Sigmoid colon (tissue), 7 donors: ENCODE measurements around the gene DAO. TPM values are rescaled to one million over a fixed set of nuclear protein-coding genes. Genes with fewer than 3 reads are reported as not detected.

ENCODE experiments used
- DNase-seq: peaks from one replicate; pipeline ENCODE4 v3.0.0-alpha.2; 2019
- H3K27ac ChIP-seq, 4 donors: fragments of 200-600 bp; sonication (generic); one replicate each; pipeline ENCODE4 v1.5.1; 2016 to 2019; ENCODE audit warnings: mild to moderate bottlenecking in 1 of 4
- H3K27me3 ChIP-seq, 3 donors: fragments of 200-600 bp; sonication (generic); one replicate each; pipeline ENCODE4 v1.5.1; 2019; ENCODE audit warnings: mild to moderate bottlenecking in 1 of 3
- H3K36me3 ChIP-seq, 4 donors: fragments of 200-600 bp; sonication (generic); one replicate each; pipeline ENCODE4 v1.5.1; 2016 to 2019
- H3K4me1 ChIP-seq, 4 donors: fragments of 200-600 bp; sonication (generic); one replicate each; pipeline ENCODE4 v1.5.1; 2017 to 2019
- H3K4me3 ChIP-seq, 4 donors: fragments of 200-600 bp; sonication (generic); one replicate each; pipeline ENCODE4 v1.5.1; 2017 to 2019; ENCODE audit warnings: mild to moderate bottlenecking in 2 of 4, moderate library complexity in 1 of 4
- H3K9me3 ChIP-seq, 4 donors: fragments of 200-600 bp in 3 of 4; sonication (generic) in 3 of 4; one replicate each; pipeline versions ENCODE4 v1.5.1 to v1.6.1; 2013 to 2019
- EP300 ChIP-seq, 4 donors: sonication (generic); formaldehyde crosslinking; IDR thresholded peaks; one replicate each; pipeline ENCODE4 v1.6.1; 2017; ENCODE audit warnings: antibody characterized with exemption in 4 of 4
- POLR2A ChIP-seq, 2 donors: fragments of 450-650 bp; IDR thresholded peaks; one replicate each; pipeline ENCODE4 v1.6.1; 2016; ENCODE audit warnings: antibody characterized with exemption in 2 of 2, mild to moderate bottlenecking in 2 of 2, moderate library complexity in 2 of 2
- POLR2AphosphoS5 ChIP-seq, 4 donors: sonication (generic); formaldehyde crosslinking; IDR thresholded peaks; one replicate each; pipeline ENCODE4 v1.6.1; 2017; ENCODE audit warnings: antibody characterized with exemption in 4 of 4
- WGBS, 2 donors: extraction: QIAGEN DNeasy Blood & Tissue Kit; methylation state at CpG; one replicate each; pipeline ENCODE4 v1.1.7; 2013; 5-methylcytosine and 5-hydroxymethylcytosine counted together
- intact Hi-C: fragments of 100-400 bp; cut with DNase I; formaldehyde crosslinking; loops from one replicate; pipeline ENCODE4 v1.15.1; 2023
- polyA plus RNA-seq, 3 donors: library from polyadenylated mRNA; stranded (reverse); fragments of 200-250 nt; gene quantifications; one replicate each; pipeline ENCODE4 v1.2.3, GENCODE V29; 2013
- total RNA-seq, 4 donors: library from RNA; depleted of rRNA; stranded (reverse); fragments of >200 nt; gene quantifications; one replicate each; pipeline ENCODE4 v1.1.0, GENCODE V29; 2016
- TF ChIP-seq, protein P1 (sequence below), 4 experiments: fragments of 450-650 bp in 3 of 4; fragments of 200-600 bp in 1 of 4; IDR thresholded peaks; one replicate each; pipeline ENCODE4 v1.5.1; 2016 to 2019; ENCODE audit warnings: antibody characterized with exemption in 4 of 4, mild to moderate bottlenecking in 3 of 4, moderate library complexity in 2 of 4
- donor health status: healthy with polysubstance abuse.
- donor health status: Bipolar disorder and iron deficiency.
- donor health status: healthy.

Gene DAO
- total and polyA plus RNA-seq, 7 donors: 1.0 to 9.0 (median 4.2) TPM; not detected in 4

GRCh38 chr12:108930756-108931155 lies 50.9 kb downstream of the DAO start:
- Histone ChIP-seq H3K9me3 (no peaks in the 10 kb centered on the region), H3K4me3 (no peak overlapping the region), H3K27me3 (no peaks in the 10 kb centered on the region), H3K4me1 (no peaks in the 10 kb centered on the region), H3K27ac (no peak overlapping the region), H3K36me3 (no peaks in the 10 kb centered on the region)
- intact Hi-C loops: no loop called here
- WGBS, 2 donors: 78 to 87% methylated on average over 3 of the region's 3 CpGs
- DNase-seq: no peak
- no peak for TF ChIP-seq EP300 (IDR thresholded peaks at IDR 0.05)
- TF ChIP-seq, protein P1, sequence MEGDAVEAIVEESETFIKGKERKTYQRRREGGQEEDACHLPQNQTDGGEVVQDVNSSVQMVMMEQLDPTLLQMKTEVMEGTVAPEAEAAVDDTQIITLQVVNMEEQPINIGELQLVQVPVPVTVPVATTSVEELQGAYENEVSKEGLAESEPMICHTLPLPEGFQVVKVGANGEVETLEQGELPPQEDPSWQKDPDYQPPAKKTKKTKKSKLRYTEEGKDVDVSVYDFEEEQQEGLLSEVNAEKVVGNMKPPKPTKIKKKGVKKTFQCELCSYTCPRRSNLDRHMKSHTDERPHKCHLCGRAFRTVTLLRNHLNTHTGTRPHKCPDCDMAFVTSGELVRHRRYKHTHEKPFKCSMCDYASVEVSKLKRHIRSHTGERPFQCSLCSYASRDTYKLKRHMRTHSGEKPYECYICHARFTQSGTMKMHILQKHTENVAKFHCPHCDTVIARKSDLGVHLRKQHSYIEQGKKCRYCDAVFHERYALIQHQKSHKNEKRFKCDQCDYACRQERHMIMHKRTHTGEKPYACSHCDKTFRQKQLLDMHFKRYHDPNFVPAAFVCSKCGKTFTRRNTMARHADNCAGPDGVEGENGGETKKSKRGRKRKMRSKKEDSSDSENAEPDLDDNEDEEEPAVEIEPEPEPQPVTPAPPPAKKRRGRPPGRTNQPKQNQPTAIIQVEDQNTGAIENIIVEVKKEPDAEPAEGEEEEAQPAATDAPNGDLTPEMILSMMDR (IDR thresholded peaks at IDR 0.05): no peak
- no peak for TF ChIP-seq POLR2AphosphoS5 (IDR thresholded peaks at IDR 0.05)

- H3K9me3 ChIP-seq: no peaks in the 10 kb centered on the region
Observed at GRCh38 chr12:108933949-108934348, 54.1 kb downstream of the DAO start.

DNA sequence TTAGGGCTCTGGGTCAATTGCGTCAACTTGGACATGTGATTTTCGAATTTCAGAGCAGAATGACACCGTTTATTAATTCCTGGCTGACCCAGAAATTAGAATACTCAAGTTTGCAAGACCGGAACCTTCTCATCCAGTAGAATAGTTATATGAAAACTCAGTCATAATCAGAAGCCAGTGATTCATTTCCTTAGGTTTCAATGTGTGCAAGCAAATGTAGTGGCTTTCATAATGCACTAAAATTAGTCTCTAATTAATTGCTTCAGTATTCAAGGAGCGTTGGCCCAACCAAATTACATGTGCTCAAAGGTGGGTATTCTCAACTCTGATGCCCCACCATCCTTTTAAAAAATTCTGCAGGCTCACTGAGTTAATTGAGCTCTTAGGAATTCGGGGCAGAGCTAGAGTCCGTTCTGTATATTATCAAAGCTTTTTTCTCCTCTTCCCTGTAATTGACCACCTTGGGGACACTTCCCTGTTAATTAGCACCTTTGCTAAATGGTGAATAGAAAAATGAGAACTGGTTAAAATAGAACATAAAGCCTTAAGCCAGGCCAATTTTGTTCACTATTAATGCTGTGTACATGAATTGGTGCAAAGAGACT lies 55.4 kb downstream of the DAO start:
- no peaks in the 10 kb centered on the region for H3K27me3 ChIP-seq
- no peak for DNase-seq
- WGBS, 2 donors: 81 to 88% methylated on average over 7 of the region's 7 CpGs
- H3K27ac ChIP-seq: no peak overlapping the region
- no peaks in the 10 kb centered on the region for H3K9me3 ChIP-seq
- TF ChIP-seq EP300 (IDR thresholded peaks at IDR 0.05) (no peak), POLR2AphosphoS5 (IDR thresholded peaks at IDR 0.05) (no peak), POLR2A (IDR thresholded peaks at IDR 0.05) (no peak)
- TF ChIP-seq, protein P1 (IDR thresholded peaks at IDR 0.05): no peak
- intact Hi-C loops: no loop called here
- H3K4me3 ChIP-seq: no peak overlapping the region
- H3K36me3 ChIP-seq: no peaks in the 10 kb centered on the region
- H3K4me1 ChIP-seq: no peaks in the 10 kb centered on the region

More at GRCh38 chr12:108933949-108934348, 54.1 kb downstream of the DAO start:
- no peak for DNase-seq
- TF ChIP-seq POLR2AphosphoS5 (IDR thresholded peaks at IDR 0.05) (no peak), POLR2A (IDR thresholded peaks at IDR 0.05) (no peak), EP300 (IDR thresholded peaks at IDR 0.05) (no peak)
- TF ChIP-seq, protein P1 (IDR thresholded peaks at IDR 0.05): no peak
- Histone ChIP-seq H3K27ac (no peak overlapping the region), H3K27me3 (no peaks in the 10 kb centered on the region), H3K4me3 (no peak overlapping the region), H3K4me1 (no peaks in the 10 kb centered on the region), H3K36me3 (no peaks in the 10 kb centered on the region)
- 85 to 86% methylated on average over 6 of the region's 6 CpGs for WGBS, 2 donors
- intact Hi-C loops: no loop called here

DNA sequence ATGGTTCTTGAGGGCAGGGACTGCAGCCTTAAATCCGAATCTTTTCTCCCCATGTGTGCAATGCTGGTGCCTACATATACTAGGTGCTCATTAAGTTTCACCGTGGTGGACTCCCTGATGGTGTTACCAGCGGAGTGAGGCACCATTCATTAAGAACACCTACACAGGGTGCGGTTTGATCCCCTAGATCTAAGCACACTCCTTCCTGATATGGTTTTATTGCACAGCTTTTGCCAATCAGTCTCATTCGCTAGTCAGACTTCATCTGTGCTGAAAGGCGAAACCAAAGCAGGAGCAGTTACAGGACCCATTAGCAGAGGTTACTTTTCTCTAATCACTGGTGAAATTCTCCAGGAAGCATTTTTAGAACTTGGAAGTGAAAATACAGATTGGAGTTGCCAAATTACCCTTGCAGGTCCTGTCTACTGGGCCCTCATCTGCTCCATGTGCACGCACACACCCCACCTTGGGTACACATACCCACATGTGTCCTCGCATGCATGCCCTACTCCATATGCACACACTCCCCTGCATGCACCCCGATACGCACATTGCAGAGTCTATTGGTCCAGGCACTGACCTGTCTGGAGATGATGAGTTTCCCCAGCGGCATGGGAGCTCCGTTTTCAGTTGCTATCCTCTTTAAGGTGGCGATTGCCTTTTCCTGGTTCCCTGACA lies 58.5 kb downstream of the DAO start:
- H3K4me1 ChIP-seq: no peaks in the 10 kb centered on the region
- TF ChIP-seq EP300 (IDR thresholded peaks at IDR 0.05) (no peak), POLR2A (IDR thresholded peaks at IDR 0.05) (no peak), POLR2AphosphoS5 (IDR thresholded peaks at IDR 0.05) (no peak)
- TF ChIP-seq, protein P1 (IDR thresholded peaks at IDR 0.05): no peak

More for the DNA sequence above, 58.5 kb downstream of the DAO start:
- intact Hi-C loops: no loop called here
- H3K36me3 ChIP-seq: no peaks in the 10 kb centered on the region
- WGBS, 2 donors: 21 to 73% methylated on average over 13 of the region's 13 CpGs
- H3K9me3 ChIP-seq: no peaks in the 10 kb centered on the region
- H3K27ac ChIP-seq: no peak overlapping the region
- H3K27me3 ChIP-seq: no peaks in the 10 kb centered on the region
- H3K4me3 ChIP-seq: no peak overlapping the region
- no peak for DNase-seq
